HG03342 (cell line): ENCODE data around the gene LY6G5B.

Experiments used
- ATAC-seq: cut with Tn5 transposase; IDR thresholded peaks from one replicate; pipeline ENCODE4 v1.9.1; 2021; ENCODE audit warnings: mild to moderate bottlenecking, moderate library complexity; ENCODE audit not compliant: unreplicated experiment

Gene LY6G5B

DNA sequence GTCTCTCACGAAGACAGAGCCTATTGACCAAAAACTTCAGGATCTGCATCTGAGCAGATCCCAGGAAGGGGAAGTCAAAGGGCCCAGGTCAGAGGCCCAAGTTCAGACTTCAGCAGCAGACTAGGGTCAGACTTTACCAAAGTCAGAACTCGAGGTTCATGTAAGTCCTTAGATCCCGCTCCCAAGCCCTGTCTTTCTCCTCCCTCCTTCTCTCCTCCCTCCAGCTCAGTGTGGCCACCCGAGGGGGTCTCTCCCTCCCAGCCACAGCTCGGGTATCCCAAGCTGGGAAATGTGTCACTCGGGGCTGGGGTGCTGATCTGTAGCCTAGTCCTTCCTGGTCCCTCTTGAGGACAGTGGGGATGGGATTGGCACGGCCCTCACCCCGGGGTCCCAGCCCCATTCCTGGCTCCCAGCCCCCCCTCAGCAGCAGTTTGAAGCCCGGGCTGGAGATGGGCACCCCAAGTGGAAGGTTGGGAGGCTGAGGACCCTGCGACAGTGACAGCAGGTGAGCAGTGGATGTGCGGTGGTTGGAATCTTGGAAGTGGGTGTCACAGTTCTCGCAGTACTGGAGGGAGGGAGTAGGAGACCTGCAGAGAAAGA, 7.6 kb upstream of the LY6G5B start:
- no peak for ATAC-seq

- no peak for ATAC-seq
Measured at GRCh38 chr6:31663126-31663960, 6.4 kb upstream of the LY6G5B start.

GRCh38 chr6:31663961-31664789, 5.6 kb upstream of the LY6G5B start:
- ATAC-seq: no peak

DNA sequence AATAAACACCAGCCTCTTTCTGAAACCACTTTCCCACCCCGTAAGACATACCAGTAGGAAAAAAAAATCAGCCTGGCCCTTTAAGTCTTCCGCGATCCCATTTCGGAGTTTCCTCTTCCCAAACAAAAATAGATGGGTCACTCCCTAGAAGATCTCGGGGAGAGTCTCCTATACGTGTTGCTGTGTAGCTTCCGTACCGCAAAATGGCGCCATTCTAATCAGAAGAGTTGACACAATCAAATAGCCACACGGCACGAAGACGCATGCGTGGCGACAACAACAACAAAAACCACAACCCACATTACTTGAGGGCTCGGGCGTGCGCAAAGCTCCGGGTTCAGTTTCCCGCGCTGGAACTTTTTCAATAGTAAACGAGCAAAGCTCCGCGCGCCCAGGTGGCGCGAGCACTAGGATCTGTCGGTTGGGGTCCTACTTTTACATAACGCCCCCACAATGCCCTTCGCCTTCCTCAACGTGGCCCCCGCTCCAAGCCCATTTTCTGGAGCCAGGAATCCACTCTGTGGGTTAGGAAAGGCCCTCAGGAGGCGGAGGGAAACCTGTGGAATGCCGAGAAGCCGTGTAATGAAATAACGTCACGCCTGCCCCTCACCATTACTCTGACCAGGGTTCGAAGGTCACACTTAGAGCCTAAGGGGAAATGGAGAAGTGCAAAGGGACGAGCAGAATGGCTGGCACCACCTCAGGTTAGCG, 4.8 kb upstream of the LY6G5B start, which contains the start of gene GPANK1:
Gene GPANK1, minus strand, starts transcription at position 208 of the 711 bp plus-strand sequence. CDS start 519 bp downstream, outside the sequence.
- no peak for ATAC-seq

DNA sequence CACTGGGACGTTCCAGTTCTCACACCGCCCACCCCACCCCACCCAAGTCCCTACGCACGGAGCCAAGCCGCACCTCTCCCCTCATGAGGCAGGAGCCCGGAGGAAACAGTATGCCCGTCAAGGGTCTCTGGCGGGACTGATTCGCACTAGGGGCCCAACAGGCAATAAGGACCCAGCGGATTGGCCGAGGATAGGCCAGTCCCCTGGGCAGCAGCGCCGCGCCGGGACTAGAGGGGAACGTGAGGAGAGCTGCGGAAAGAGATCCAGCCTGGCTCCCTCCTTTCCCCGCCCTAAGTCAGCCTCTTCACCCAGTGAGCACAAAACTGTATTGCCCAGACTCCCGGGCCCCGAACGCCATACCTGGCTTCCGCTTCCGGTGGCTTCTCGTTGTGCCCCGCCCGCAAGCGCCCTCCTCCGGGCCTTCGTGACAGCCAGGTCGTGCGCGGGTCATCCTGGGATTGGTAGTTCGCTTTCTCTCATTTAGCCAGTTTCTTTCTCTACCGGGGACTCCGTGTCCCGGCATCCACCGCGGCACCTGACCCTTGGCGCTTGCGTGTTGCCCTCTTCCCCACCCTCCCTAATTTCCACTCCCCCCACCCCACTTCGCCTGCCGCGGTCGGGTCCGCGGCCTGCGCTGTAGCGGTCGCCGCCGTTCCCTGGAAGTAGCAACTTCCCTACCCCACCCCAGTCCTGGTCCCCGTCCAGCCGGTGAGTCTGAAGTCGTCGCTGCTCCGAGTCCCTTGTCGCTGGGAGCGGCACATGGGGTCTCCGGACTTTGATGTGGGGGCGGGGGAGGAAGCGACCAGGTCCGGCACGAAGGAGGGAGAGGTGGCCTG, 4.1 kb upstream of the LY6G5B start, which contains the start of gene CSNK2B:
Gene CSNK2B, plus strand, starts transcription at position 580 of the 836 bp plus-strand sequence. CDS start 752 bp downstream, outside the sequence.
- peak; percentile 69 for ATAC-seq

- no peak for ATAC-seq
Measured at GRCh38 chr6:31666337-31666965, 3.3 kb upstream of the LY6G5B start.

DNA sequence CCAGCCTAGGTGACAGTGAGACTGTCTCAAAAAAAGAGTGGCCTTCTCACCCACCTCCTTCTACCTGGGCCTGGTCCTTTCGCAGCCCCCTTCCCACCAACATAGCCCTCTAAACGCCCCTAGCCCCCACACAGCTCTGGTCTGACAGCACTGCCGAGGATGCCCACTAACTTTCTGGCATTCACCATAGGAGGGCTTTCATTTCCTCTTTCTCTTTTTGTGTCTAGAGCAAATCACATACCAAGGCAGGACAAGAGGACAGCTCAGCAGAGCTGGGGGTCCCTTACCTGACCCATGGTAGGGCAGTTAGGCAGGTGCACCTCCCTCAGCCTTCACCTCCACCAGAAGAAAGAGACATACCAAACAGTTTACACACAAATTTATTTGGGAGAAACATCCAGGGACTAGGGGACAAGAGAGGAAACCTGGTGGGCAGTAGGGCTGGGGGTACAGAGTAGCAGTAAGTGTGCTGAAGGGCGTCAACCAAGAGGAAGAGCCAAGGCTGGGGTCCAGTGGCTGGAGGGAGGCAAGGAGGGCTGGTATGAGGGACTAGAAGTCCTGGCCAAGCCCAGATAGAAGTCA, 6.6 kb downstream of the LY6G5B start:
- ATAC-seq: no peak

- no peak for ATAC-seq
Measured at GRCh38 chr6:31676904-31677303, 7.1 kb downstream of the LY6G5B start.

- no peak for ATAC-seq
Measured at GRCh38 chr6:31677955-31678354, 8.2 kb downstream of the LY6G5B start.

GRCh38 chr6:31680226-31681134, 10.7 kb downstream of the LY6G5B start, which contains the start of gene LY6G5C:
LY6G5C (minus strand) TSS chr6:31681067; CDS start chr6:31680373, 694 bp downstream.
- ATAC-seq: no peak

- no peak for ATAC-seq
Measured at GRCh38 chr6:31681135-31681671, 11.4 kb downstream of the LY6G5B start.

DNA sequence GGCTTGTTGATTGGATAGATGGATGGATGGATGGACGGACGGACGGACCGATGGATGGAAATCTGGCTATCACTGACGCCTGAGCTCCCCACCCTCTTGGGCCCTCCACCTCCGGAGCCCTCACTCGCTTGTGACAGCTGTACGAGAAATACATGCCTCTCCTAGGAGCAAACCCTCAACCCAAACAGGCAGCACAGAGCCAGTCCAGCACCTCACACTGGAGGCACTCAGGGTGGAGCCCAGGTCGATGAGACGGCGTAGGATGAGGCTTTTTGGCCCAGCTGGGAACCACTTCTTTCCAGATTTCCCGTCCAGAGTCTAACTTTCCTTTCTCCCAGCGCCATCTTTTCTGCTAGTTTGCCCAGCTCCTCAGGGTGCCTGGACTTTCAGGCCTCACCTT, 13.8 kb downstream of the LY6G5B start:
- no peak for ATAC-seq

GRCh38 chr6:31686483-31686882, 16.7 kb downstream of the LY6G5B start:
- no peak for ATAC-seq

DNA sequence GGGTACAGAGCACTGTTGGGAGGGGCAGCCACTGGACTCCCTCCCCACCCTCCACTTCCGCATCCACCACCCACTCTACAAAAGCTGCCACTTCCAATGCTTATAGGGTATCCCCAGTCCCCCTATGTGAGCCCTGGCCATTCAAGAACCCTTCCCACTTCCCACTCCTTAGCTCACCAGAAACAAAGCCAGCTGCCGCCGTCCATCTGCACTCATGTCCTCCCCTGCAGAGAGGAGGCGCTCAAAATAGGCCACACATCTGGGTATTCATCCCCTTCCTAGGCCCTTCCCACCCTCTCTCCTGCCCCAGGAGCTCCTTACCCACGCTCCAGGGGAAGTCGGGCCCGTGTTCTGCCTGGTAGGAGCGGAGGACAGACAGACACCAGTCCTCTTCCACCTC, 17.5 kb downstream of the LY6G5B start:
- no peak for ATAC-seq

GRCh38 chr6:31687860-31688693, 18.3 kb downstream of the LY6G5B start:
- no peak for ATAC-seq

DNA sequence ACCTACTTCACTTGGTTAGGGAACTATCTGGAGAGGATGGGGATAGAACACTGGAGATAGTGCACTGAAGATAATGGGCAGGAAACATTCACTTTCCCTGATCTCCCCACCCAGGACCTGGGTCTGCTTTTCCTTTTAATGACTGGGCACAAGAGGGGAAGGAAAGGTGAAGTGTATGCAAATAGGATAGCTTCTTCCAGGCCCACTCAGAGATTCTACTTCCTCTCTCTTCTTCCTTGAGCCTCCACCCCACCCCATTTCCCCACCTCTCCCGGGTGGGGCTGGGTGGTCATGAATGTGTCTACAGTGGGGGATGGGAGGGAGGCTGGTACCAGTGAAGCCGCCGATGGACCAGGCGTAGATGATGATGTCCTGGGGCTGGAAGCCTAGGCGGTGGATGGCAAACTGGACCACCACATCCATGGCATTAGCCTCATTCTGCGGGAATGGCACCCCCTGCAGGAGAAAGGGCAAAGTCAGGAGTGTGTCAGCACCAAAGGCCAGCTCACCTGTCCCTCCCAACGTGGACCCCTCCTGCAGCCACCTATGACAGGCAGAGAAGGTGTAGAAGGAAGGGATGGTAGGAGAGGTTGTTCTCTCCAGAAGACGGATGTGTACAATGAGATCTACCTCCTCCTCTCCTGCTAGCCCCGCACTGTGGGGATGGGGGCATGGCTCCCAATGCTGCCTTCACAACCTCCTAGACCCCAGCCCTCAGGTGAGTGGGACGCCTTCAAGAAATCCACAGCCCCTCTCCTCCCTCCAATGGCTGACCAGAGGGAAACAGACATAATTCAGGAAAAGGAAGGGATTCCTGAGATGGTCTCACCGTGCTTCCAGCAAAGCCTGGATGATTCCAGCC, 19.7 kb downstream of the LY6G5B start:
- no peak for ATAC-seq
